8988T (cell line): ENCODE measurements around the gene GNG14.
"Not testable (repeated sequence)": the region's sequence is repeated elsewhere in the genome, so short reads cannot be mapped to it uniquely, and the experiment has no call there.

Source experiments
- DNase-seq: peaks from one replicate; pipeline ENCODE4 v3.0.0; 2011

Gene GNG14

DNA sequence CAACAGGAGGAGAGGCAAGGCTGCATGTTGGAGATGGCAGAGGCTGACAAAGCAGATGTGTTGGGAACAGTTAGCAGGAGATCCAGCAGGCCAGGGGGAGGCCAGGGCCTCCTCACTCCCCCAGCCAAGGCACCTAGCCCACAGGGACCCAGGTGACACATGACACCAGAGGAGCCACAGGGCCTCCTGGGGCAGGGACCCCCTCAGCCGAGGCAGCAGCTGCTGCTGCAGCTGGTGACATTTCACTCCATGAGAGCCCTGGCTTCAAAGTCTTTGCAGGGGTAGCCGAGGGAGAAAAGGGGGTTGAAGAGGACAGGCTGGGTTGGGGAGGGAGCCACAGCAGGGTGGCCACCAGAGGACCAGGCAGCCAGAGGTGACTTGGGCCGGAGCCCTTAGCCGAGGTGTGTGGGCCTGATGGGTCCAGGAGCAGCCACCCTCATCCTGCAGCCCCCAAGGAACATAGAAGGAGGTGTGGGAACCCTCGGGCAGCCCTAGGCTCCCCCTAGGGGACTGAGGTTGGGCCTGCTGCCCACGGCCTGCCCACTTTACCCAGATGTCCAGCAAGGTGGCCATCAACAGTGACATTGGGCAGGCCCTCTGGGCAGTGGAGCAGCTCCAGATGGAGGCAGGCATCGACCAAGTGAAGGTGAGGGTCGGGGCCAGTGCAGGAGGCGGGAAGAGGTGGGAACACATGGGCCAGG is at the start of gene GNG14:
GNG14 (plus strand) TSS at position 503 of the 701 bp plus-strand sequence; CDS start at position 554, 51 bp downstream.
- no peak for DNase-seq

DNA sequence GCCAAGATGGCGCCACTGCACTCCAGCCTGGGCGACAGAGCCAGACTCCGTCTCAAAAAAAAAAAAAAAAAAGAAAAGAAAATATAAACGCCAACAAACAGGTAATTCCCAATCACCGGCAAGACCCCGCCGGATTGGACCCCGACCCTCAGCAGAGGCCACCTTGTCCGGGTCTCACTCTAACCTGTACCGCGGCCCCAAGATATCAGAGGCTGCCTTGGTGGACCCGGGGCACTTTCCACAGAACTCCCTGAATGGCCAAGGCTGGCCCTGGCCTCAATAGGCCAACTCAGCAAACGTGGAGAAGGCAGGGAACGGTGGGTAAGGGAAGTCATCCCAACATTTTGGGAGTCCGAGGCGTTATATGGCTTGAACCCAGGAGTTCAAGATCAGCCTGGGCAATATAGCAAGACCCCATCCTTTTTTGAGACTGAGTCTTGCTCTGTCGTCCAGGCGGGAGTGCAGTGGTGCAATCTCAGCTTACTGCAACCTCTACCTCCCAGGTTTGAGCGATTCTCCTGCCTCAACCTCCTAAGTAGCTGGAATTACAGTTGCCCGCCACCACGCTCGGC is 49.1 kb upstream of the GNG14 start:
- DNase-seq: no peak

DNA sequence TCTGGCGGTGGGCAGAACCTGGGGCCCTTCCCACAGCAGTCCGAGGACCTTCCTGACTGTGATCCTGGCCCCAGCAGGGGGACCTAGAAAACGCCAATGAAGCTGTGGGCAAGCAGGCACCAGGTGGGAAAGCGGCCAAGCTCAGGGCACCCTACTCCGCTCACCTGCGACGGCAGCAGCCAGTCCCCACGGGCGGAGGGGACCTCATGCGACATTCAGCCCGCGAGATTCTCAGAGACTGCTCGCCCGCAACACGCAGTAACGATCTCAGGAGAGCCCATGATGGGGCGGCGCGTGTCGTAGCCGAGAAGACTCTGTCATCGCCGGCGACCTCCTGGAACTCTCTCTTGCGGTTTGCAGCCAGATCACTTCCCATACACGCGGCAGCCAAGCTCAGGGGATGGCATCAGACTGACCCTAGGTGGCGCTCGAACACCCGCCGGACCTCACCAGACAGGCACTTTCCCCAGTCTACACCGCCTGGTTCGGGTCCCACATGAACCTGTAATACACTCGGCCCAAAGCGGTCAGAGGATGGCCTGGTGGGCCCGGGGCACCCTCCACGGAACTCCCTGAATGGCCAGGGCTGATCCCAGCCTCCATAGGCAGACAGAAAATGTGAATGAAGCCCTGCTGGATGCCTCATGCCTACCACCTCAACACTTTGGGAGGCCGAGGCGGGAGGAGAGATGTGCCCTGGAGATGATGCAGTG is 47.7 kb upstream of the GNG14 start:
- peak; percentile 69 for DNase-seq

DNA sequence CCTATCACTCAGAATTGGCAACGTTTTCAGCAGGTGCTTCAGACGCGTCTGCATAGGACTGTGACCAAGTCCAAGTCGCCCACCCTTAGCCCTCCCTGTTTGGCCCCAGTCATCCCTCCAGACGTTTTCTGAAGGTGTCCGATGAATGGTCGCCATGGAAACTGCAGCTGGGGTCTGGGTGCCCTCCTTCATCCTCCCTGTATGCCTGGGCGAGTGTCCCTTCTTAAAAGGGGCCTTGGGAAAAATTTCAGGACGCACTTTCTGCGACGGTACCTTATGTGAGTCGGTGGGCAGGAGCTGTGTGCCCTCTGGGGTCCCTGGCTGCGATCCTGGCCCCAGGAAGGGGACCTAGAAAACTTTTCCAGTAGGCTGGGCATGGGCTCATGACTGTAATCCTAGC is 46.3 kb upstream of the GNG14 start:
- DNase-seq: no peak

DNA sequence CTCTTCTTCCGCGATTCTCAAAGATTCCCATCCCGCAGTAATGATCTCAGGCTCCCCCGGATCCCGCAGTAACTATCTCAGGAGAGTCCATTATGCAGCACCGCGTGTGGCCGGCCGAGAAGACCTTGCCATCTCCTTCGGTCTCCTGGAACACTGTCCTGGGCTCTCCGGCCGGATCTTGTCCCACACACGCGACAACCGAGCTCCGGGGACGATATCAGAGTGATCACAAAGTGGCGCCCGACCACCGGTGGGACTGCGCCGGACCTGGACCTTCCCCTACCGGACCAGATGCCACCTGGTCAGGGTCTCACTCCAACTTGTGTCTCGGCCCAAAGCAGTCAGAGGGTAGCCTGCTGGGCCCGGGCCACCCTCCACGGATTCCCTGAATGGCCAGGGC is 45.3 kb upstream of the GNG14 start:
- no peak for DNase-seq

DNA sequence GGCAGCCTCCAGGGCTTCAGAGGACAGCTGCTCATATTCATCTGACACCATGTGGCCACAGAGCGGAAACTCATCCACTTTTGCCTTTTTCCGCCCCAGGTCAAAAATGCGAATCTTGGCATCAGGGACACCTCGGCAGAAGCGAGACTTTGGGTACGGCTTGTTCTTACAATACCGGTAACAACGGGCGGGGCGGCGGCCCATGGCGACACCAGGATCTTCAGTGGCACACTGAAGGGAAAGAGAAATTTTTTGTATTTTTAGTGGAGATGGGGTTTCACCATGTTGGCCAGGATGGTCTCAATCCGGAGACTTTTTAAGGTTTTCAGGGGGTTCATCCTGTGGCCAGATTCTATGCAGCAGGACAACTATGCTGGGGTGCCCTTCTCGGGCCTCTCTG is 44.1 kb upstream of the GNG14 start:
- DNase-seq: not testable (repeated sequence)

DNA sequence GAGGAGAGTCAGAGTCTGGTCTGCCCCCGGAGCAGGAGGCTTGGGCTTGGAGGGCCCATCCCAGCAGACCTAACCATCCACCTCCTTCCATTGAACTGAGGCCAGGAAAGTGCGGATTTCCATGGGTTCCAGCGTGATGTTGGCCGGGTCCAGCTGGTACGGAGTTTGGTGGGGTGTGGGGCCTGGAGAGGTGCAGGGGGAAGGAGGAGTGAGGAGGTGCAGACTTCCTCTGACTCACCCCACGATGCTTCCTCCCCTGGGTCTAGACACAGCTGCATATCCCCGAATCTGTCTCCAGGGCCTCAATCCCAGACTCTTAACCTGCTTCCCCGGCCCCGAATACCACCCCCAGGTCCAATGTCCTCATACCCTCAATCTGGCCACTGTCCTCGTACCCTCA is 41.2 kb upstream of the GNG14 start:
- no peak for DNase-seq

DNA sequence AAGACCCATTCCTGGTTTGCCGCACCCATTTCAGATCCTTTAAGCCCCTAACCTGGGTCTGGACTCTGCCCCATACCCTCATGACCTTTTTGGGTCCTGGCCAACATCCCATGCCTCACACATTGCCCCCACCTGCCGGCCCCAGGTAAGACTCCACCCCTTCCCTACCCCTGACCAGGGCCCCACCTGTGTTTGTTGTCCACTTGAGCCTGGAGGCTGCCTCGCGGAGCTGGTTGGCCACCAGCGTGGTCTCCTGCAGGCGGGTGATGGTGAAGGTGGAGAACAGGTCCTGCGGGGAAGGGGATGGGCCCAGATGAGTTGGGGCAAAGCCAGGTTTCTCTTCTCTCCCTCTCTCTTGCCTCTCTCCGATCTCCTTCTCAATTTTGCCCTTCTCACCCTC is 40.8 kb upstream of the GNG14 start:
- DNase-seq: no peak

DNA sequence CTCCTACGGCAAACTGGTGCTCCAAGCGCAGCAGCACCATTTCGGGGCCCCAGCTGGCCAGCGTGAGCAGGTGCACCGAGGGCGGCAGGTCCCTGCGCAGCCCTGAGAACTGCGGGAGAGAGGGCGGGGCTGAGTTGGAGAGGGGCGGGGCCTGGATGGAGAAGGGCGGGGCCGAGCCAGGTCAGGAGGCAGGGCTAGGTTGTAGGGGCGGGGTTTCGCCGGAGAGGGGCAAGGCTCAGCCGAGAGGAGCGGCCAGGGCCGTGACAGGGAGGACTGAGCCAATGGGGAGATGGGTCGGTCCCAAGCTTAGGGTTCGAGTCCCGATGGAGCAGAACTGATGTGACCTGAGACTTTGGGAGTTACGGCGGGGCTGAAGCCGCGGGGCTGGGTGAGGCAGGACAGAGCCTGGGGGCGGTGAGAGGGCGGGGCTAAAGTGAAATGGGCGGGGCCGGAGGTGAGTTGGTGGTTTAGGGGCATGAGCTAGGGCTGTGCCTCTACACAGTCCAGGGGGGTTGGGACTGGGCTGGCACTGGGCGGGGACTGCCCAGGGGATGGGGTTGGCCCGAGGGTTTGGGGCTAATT is 40.2 kb upstream of the GNG14 start:
- DNase-seq: no peak

DNA sequence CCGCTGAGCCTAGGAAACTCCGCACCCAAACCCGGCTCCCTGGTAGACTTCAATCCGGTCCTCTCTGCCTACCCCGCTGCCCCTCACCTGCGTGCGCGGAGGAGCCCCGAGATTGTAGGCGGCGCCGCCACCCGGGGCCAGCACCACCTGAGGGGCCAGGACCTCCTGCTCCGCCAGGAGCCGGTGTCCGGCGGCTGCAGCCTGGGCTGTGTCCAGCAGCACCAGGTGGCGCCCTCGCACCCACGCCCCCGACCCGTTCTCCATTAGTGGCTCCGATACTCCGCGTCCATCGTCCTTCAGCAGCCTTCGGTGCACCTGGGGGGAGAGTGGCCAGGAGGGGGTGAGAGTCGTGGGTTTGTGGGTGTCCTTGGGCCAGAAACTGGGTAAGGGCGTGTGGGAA is 39.7 kb upstream of the GNG14 start:
- DNase-seq: no peak

DNA sequence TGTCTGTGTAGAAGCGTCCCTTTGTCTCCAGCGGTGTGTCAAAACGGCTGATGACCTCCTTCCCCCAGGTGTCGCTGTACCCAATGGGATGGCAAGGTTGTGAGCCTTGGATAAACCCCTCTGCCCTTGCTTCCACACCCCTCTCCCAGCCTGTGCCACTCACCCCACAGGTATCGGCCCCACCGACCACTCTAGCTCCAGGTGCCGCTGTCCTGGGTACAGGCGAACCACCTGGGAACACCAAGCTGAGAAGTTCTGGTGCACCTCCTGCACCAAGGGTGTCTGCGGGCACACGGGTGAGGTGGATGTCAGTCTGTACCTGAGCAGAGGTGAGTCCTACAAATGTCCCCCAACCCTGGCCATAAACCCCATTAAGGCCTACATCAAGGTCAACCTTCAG is 37.9 kb upstream of the GNG14 start:
- no peak for DNase-seq

DNA sequence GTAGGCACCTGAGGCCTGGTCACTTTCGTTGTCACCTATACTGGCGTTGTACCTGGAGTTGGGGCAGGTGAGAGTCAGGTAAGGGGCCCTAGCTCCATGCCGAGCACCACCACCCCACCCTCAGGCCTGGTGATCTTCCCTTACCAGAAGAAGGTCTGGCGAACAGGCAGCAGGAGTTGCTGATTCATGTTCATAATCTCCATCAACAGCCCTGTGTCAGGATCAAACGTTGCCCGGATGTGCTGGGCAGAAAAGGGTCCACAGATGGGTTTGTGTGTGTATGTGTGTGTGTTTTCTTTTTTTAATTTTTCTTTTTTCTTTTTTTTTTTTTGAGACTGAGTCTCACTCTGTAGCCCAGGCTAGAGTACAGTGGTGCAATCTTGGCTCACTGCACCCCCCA is 35.6 kb upstream of the GNG14 start:
- DNase-seq: no peak

DNA sequence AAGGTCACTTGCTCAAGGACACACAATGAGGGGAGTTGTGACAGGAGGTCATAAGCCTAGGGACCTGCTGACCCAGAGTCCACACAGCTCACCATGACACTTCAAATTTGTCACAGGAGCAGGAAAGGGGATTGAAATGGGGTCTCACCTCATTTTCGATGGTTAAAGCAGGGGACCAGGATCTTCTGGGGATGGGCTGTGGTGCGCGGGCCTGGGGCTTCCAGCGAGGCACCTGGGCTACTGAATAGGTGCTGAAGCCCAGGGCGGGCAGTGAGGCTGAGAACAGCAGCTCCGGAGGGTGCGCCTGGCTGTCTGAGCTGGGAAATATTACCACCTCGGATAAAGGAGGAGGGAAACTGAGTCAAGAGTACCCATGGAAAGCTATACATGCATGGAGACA is 32.3 kb upstream of the GNG14 start:
- no peak for DNase-seq

DNA sequence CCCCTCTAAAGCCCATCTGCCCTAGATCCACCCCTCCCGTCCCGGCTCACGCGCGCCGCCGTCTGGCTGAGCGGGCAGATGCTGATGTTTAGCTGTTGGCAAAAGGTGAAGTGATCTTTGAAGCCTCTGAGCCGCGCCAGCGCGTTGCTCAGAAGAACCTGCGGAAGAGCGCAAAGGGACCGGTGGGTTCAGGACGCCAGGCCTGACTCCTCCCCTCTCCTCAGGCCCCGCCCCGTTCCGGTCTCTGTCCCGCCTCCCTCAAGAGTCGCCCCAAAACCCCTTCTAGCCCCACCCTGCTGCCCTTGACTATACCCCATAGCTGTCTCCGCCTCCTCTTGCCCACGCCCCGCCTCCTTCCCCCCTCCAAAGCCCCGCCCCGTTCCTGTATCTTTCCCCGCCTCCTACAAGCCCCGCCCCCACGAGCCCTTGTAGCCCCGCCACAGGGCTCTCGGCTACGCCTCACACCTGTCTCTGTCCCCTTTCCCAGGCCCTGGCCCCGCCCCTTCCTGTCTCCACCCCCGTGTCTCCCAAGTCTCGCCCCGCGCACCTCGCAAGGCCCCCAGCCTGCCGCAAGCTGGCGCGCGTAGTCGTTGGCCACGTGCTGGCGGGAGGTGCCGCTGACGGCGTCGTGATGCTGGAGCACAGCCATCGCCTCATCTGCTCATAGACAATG is 30.8 kb upstream of the GNG14 start:
- no peak for DNase-seq

DNA sequence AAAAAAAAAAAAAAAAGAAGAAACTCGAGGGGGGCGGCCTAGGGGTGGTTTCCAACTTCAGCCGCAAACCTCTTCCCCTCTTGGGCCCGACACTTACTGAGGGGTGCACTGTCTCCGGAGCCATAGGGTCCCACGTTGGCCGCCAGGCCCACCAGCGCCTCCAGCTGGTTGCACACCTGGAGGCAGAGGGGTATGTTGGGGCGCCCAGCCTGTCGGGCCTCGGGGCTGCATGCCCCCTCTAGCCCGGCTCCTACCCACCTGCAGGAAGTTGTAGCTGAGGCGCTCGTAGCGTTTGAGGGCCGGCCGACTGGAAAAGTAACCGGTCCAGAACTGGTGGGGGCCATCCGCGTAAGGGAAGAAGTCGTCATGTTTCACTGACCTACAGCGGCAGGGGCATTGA is 29.8 kb upstream of the GNG14 start:
- no peak for DNase-seq

DNA sequence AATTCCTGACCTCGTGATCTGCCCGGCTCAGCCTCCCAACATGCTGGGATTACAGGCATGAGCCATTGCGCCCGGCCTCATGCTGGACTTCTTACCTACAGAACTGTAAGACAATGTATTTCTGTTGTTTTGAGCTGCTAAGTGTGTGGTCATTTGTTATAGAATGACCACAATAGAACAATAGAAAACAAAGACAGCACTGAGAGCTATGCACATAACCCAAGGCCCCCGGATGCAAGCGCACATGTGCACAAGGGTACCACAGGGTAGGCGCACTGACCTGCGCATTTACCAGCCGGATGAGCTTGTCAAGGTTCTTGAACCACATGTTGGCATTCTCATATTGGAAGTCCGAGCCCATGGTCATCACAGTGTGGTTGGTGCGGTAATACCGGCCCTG is 26.8 kb upstream of the GNG14 start:
- DNase-seq: no peak

DNA sequence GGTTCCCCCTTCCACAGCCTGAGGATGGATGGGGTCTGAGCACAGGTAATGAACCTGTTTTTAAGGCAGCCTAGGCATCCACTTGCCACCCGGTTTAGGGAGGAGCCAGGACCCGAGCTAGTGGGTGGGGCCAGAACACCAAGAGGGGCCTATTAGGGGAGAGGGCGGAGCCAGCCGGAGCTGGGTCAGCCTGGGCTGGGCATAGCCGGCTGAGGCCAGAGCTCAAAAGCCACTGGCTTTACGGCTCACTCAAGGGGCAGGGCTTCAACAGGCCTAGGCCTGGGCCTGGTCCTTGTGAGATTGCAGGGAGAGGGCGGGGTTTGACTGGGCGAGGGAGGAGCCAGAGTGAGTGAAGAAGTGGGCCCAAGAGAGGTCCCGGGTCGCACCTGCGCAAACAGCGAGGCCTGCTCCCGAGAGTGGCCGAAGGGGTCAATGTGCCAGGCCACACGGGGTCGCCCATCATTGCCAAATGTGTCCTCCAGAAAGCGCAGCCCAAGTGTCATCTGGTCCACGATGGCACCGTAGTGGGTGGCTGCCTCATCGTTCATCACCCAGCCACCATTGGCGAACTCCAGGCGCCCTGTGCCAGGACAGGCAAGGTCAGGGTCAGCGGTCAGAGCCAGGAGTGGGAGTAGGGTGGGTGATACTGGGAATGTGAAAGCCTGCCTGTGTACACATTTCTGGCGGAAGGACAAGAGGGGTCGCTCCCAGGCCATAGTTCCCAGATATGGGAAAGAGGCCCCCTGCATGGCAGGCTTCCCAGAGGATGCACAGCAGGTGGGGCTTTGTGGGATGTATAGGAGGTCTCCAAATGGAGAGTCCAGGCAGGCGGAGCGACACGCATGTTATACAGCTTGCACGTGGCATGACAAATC is 23.2 kb upstream of the GNG14 start:
- no peak for DNase-seq

DNA sequence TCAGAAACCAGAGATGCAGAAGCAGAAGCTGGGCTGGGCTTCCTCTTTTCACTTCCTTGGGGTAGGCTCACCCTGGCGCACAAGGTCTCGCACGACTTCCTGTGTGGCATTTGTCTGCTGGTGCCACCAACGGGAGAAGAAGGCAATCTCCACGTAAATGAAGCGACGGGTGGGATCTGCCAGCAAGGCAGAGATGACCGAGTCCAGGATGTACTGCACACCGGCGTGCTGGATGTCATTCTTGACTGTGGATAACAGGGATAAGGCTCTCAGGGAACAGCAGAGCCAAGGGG is 22.6 kb upstream of the GNG14 start:
- no peak for DNase-seq

DNA sequence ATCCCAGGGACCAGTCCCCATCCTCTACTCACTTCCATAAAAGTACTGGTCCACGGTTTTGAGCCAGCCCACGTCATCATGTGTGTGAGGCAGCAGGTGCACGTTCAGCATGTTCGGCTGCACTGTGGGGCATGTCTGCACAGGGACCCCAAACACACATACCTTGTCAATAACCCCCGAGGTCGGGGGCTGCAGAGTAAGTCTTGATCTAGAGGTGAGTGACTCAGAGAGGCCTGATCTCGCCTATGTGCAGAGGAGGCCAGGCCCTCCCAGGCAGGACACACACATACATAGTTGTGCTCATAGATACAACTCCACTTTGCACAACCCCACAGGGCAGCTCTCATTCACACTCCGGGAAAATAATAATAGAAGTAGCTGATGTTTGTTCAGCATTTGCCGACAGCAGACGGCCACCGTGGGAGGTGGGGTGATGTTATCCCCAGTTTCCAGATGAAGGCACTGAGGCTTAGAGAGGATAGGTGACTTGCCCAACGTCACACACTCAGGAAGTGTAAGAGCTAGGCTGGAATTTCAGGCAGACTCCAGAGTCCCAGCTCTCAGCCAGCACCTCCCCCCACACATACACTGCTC is 22.0 kb upstream of the GNG14 start:
- DNase-seq: no peak

DNA sequence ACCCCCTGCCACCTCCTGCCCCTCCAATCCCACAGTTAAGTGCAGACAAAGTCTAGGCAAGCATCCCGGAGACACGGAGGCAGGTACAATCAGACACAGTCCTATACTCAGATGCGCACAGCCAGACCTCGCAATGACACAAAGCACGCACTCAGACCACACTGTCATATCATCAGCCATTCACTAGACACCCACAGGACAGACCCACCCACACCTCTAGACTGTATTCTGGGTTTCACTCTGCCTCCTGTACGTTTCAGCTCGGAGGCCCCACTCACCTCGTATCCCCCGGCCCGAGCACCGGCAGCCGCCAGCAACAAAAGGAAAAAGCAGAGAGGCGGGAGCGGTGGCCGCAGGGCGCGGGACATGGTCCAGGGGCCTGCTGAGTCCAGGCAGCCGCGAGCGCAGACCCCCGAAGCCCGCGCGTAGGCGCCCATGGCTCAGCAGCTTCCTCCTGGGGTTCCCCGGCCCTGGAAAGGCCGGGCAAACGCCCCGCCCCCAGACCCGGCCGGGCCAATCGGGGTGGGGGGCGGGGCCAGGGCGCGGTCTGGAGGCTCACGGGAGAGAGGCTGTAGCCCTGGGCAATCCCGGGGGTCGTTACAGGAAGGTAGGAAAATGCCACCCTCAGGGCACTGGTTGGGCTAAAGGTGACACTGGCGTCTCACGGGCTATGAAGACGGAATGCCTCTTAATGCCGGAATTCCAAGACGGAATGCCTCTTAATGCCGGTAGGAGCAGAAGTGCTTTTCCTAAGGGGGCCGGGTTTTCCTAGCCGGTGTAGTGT is 21.3 kb upstream of the GNG14 start, which contains the start of the genes MAN2B1 and WDR83:
MAN2B1 (minus strand) TSS at position 478 of the 784 bp plus-strand sequence; CDS start at position 437, 41 bp downstream.
WDR83 (plus strand) TSS at position 543 of the 784 bp plus-strand sequence. CDS start 2,984 bp downstream, outside the sequence.
- peak; percentile 87 for DNase-seq

DNA sequence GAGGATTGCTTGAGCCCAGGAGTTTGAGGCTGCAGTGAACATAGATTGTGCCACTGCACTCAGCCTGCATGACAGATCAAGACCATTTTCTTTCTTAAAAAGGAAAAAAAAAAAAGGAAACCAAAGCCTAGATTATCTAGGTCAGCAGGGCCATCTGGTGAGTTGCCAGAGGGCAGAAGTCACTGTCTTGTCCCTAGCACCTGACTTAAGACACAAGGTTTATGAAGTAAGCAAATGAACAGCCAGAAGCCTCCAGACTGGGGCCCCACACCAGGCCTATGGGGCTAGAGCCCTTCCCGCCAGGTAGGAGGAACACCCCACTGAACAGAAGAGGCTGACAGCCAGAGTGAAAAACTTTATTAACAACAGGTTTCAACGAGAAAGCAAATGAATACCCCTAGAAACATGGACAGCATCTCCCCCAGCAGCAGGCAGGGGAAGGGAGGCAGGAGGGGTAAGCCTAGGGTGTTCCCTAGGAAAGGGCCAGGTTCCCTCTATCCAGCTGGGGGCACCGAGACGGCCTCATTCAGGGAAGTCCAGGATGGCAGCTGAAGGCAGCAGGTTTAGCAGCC is 20.0 kb upstream of the GNG14 start:
- no peak for DNase-seq
